VCaP (cell line): ENCODE data around the gene OTOG.

Experiments
- H3K27ac ChIP-seq: fragments of 450-650 bp; 2 replicates; pipeline ENCODE4 v1.5.1; 2017
- CTCF ChIP-seq: fragments of 450-650 bp; conservative IDR thresholded peaks from 2 replicates; pipeline ENCODE4 v1.5.1; 2017; ENCODE audit warnings: mild to moderate bottlenecking, moderate library complexity

The OTOG gene

GRCh38 chr11:17590463-17590862 is 43.4 kb downstream of the OTOG start:
- TF ChIP-seq CTCF = no peak
- H3K27ac ChIP-seq = no peak overlapping the region

GRCh38 chr11:17591293-17591692 is 44.2 kb downstream of the OTOG start:
- no peak overlapping the region for H3K27ac ChIP-seq

GRCh38 chr11:17593466-17594245 is 46.6 kb downstream of the OTOG start:
- no peak overlapping the region for H3K27ac ChIP-seq
- TF ChIP-seq CTCF = no peak

More at GRCh38 chr11:17591293-17591692, 44.2 kb downstream of the OTOG start:
- no peak for TF ChIP-seq CTCF

- no peak overlapping the region for H3K27ac ChIP-seq
- no peak for TF ChIP-seq CTCF
These were observed 47.7 kb downstream of the OTOG start for GRCh38 chr11:17594686-17595192.

- TF ChIP-seq CTCF = no peak
- no peak overlapping the region for H3K27ac ChIP-seq
These were observed 48.7 kb downstream of the OTOG start for GRCh38 chr11:17595526-17596309.

- no peak for TF ChIP-seq CTCF
- H3K27ac ChIP-seq = no peak overlapping the region
These were observed 49.2 kb downstream of the OTOG start for GRCh38 chr11:17596310-17596669.

GRCh38 chr11:17596711-17597110 is 49.7 kb downstream of the OTOG start:
- H3K27ac ChIP-seq = no peak overlapping the region
- no peak for TF ChIP-seq CTCF
